GM19023 (cell line): ENCODE results near the gene TYK2.
"Not testable (repeated sequence)": the region's sequence is repeated elsewhere in the genome, so short reads cannot be mapped to it uniquely, and the experiment has no call there.

Source experiments
- ATAC-seq: cut with Tn5 transposase; IDR thresholded peaks from one replicate; pipeline ENCODE4 v1.9.1; 2021; ENCODE audit warnings: mild to moderate bottlenecking, moderate library complexity; ENCODE audit not compliant: unreplicated experiment

Gene TYK2

GRCh38 chr19:10408511-10409283, 28.3 kb upstream of the TYK2 start:
- ATAC-seq: no peak

GRCh38 chr19:10407096-10407495, 26.7 kb upstream of the TYK2 start:
- no peak for ATAC-seq

GRCh38 chr19:10406191-10406590, 25.8 kb upstream of the TYK2 start:
- ATAC-seq: no peak

- no peak for ATAC-seq
Observed at GRCh38 chr19:10404888-10405820, 24.8 kb upstream of the TYK2 start.

GRCh38 chr19:10403137-10404021, 23.0 kb upstream of the TYK2 start, which contains the start of gene CDC37:
Gene CDC37 (minus strand): TSS chr19:10403542. CDS start chr19:10403479, 63 bp downstream.
- peak; percentile 85 for ATAC-seq

- no peak for ATAC-seq
Observed at GRCh38 chr19:10402441-10403038, 22.2 kb upstream of the TYK2 start.

GRCh38 chr19:10399878-10400277, 19.5 kb upstream of the TYK2 start:
- ATAC-seq: no peak

- not testable (repeated sequence) for ATAC-seq
Observed at GRCh38 chr19:10399340-10399739, 19.0 kb upstream of the TYK2 start.

GRCh38 chr19:10398819-10399218, 18.4 kb upstream of the TYK2 start:
- no peak for ATAC-seq

GRCh38 chr19:10395917-10396316, 15.5 kb upstream of the TYK2 start:
- no peak for ATAC-seq

GRCh38 chr19:10395436-10395835, 15.1 kb upstream of the TYK2 start:
- no peak for ATAC-seq

GRCh38 chr19:10395003-10395402, 14.6 kb upstream of the TYK2 start:
- no peak for ATAC-seq

- ATAC-seq: no peak
Observed at GRCh38 chr19:10393137-10393536, 12.8 kb upstream of the TYK2 start.

- ATAC-seq: no peak
Observed at GRCh38 chr19:10392120-10392519, 11.7 kb upstream of the TYK2 start.

- ATAC-seq: no peak
Observed at GRCh38 chr19:10390652-10391286, 10.4 kb upstream of the TYK2 start.

GRCh38 chr19:10389863-10390262, 9.5 kb upstream of the TYK2 start:
- no peak for ATAC-seq

GRCh38 chr19:10388957-10389356, 8.6 kb upstream of the TYK2 start:
- no peak for ATAC-seq

- ATAC-seq: no peak
Observed at GRCh38 chr19:10384580-10384979, 4.2 kb upstream of the TYK2 start.

- not testable (repeated sequence) for ATAC-seq
Observed at GRCh38 chr19:10383223-10383499, 2.8 kb upstream of the TYK2 start.

GRCh38 chr19:10379880-10380312, 476 bp downstream of the TYK2 start:
- ATAC-seq: no peak
